Tibial artery (tissue), 4 donors: ENCODE data around the gene NCKAP5.
A peak's percentile ranks its signal among the peaks of the same experiment; 100 is the strongest.

ENCODE experiments used
- DNase-seq, 2 donors: peaks; one replicate each; pipeline ENCODE4 v3.0.0-alpha.2; 2019
- H3K27ac ChIP-seq, 2 donors: fragments of 200-600 bp; sonication (generic) in 1 of 2; 1 replicate in 1 of 2; 2 replicates in 1 of 2; pipeline ENCODE4 v1.5.1; 2018 to 2019; ENCODE audit warnings: mild to moderate bottlenecking in 1 of 2
- H3K27me3 ChIP-seq, 2 donors: fragments of 200-600 bp; sonication (generic) in 1 of 2; one replicate each; pipeline versions ENCODE4 v1.5.1 to v1.6.0; 2016 to 2019
- H3K36me3 ChIP-seq, 3 donors: fragments of 200-600 bp; sonication (generic) in 2 of 3; one replicate each; pipeline ENCODE4 v1.5.1; 2016 to 2019; ENCODE audit warnings: mild to moderate bottlenecking in 2 of 3
- H3K4me1 ChIP-seq, 4 donors: fragments of 200-600 bp; sonication (generic) in 2 of 4; 1 replicate in 3 of 4; 2 replicates in 1 of 4; pipeline ENCODE4 v1.5.1; 2016 to 2019
- H3K4me3 ChIP-seq, 2 donors: fragments of 200-600 bp; sonication (generic) in 1 of 2; 1 replicate in 1 of 2; 2 replicates in 1 of 2; pipeline ENCODE4 v1.5.1; 2018 to 2019; ENCODE audit warnings: mild to moderate bottlenecking in 2 of 2
- H3K9me3 ChIP-seq, 3 donors: fragments of 200-600 bp; sonication (generic) in 1 of 3; one replicate each; pipeline ENCODE4 v1.5.1; 2016 to 2019
- intact Hi-C: fragments of 100-400 bp; cut with DNase I; formaldehyde crosslinking; loops from one replicate; pipeline ENCODE4 v1.15.0; 2023; ENCODE audit warnings: low total_unique reads
- TF ChIP-seq, protein P1 (sequence below), 2 experiments: fragments of 200-600 bp in 1 of 2; fragments of 450-650 bp in 1 of 2; IDR thresholded peaks; one replicate each; pipeline ENCODE4 v1.5.1; 2017 to 2019; ENCODE audit warnings: antibody characterized with exemption in 2 of 2, mild to moderate bottlenecking in 1 of 2, moderate library complexity in 1 of 2

Gene NCKAP5

DNA sequence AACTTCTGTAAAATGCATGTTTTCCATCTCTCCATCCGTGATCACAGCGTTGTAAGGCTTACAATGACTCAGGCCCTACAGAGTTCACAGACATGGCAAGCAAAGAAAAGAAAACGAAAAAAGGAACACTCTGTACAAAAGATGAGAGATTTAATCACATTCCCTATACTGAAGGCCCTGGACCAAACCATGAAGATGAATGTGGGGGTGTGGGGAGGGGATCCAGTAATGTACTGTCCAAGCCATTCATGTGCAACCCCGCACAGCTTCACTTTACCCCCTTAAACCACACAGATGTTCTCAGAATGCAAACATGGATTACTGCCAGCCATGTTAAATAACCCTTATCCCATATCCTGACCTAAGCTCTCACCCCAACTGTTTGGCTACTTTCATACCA, 391.1 kb downstream of the NCKAP5 start:
- intact Hi-C loops = no loop called here
- no peak overlapping the region for H3K4me3 ChIP-seq
- TF ChIP-seq, protein P1, sequence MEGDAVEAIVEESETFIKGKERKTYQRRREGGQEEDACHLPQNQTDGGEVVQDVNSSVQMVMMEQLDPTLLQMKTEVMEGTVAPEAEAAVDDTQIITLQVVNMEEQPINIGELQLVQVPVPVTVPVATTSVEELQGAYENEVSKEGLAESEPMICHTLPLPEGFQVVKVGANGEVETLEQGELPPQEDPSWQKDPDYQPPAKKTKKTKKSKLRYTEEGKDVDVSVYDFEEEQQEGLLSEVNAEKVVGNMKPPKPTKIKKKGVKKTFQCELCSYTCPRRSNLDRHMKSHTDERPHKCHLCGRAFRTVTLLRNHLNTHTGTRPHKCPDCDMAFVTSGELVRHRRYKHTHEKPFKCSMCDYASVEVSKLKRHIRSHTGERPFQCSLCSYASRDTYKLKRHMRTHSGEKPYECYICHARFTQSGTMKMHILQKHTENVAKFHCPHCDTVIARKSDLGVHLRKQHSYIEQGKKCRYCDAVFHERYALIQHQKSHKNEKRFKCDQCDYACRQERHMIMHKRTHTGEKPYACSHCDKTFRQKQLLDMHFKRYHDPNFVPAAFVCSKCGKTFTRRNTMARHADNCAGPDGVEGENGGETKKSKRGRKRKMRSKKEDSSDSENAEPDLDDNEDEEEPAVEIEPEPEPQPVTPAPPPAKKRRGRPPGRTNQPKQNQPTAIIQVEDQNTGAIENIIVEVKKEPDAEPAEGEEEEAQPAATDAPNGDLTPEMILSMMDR (IDR thresholded peaks at IDR 0.05) = no peak

DNA sequence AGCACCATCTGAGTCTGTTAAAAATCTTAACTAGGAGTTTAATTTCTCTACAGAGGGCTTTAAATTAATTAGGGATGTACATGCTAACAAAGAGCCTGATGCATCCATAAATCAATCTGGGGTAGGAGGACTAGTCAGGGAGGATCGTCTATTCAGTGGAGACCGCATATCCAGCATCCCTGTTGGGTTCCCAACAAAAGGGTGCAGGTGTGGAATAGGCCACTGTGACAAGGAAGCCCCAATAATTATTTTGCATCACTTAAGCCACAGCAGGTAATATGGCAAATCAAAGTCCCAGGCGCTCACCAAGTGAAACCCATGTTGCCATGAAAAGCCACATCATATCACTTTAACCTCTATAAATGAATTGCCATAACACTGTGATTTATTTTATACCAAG, 392.3 kb downstream of the NCKAP5 start:
- Histone ChIP-seq H3K27me3 (peaks cover 0 to 5% of the 10 kb centered on the region in 2 donors), H3K36me3 (no peaks in the 10 kb centered on the region), H3K27ac (no peak overlapping the region), H3K9me3 (no peaks in the 10 kb centered on the region), H3K4me1 (no peaks in the 10 kb centered on the region), H3K4me3 (no peak overlapping the region)
- intact Hi-C loops = no loop called here
- TF ChIP-seq, protein P1 (IDR thresholded peaks at IDR 0.05) = no peak
- no peak for DNase-seq

More for the DNA sequence above, 391.1 kb downstream of the NCKAP5 start:
- H3K4me1 ChIP-seq = no peaks in the 10 kb centered on the region
- H3K27me3 ChIP-seq = peaks cover 0 to 5% of the 10 kb centered on the region in 2 donors
- no peaks in the 10 kb centered on the region for H3K9me3 ChIP-seq
- no peaks in the 10 kb centered on the region for H3K36me3 ChIP-seq
- H3K27ac ChIP-seq = no peak overlapping the region
- DNase-seq = no peak

DNA sequence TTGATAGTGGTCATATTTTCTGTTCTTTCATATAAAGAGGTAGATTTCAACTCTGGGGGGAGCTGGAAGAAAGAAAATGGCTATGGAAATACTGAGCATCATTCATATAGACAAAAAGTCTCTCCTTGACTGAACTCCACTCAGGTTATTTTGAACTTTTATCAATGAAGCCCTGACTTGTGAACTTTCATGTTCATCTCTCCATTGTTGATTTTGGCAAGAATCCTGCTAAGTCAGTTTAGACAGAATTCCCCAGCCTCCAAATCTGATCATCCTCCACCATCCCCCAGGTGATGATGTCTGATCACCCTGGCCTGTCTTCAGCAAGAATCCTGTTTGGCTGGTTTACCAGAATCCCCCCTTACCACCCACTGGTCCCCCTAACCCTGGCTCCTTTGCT, 395.0 kb downstream of the NCKAP5 start:
- Histone ChIP-seq H3K4me1 (no peaks in the 10 kb centered on the region), H3K36me3 (no peaks in the 10 kb centered on the region), H3K4me3 (no peak overlapping the region), H3K27me3 (peaks cover 0 to 5% of the 10 kb centered on the region in 2 donors), H3K27ac (no peak overlapping the region), H3K9me3 (no peaks in the 10 kb centered on the region)
- DNase-seq = no peak
- TF ChIP-seq, protein P1 (IDR thresholded peaks at IDR 0.05) = no peak
- intact Hi-C loops = no loop called here

DNA sequence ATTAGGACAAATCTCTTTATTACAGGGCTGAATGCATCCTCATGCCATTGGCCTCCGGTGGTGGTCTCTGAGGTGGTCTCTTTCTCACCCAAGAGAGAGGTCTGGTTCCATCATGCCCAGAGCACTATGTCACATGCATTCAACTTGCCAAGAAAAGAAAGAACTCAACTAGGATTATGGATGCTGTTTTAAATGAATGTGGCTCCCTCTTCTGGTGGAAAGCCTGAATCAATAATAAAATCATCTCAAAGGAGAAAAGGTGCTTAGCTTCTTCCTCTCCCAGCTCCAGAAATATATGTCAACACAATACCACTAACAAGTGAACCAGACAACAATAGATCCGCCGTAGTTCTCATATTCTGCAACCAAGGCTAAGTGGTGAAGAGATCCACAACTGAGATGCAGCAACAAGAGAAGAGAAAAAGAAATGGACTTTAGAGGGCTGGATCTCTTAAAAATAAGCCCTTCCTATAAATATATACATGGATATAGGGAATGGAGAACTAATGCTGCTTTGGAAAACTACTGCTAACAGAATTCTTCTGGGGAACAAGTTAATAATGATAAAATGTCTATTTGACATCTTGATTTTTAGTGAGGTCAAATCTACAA, 396.8 kb downstream of the NCKAP5 start:
- no peak overlapping the region for H3K4me3 ChIP-seq
- H3K36me3 ChIP-seq = no peaks in the 10 kb centered on the region
- TF ChIP-seq, protein P1 (IDR thresholded peaks at IDR 0.05) = peak; percentile 26 to 36
- DNase-seq = no peak
- no peaks in the 10 kb centered on the region for H3K4me1 ChIP-seq
- intact Hi-C loops = no loop called here
- no peak overlapping the region for H3K27ac ChIP-seq
- no peaks in the 10 kb centered on the region for H3K9me3 ChIP-seq
- no peaks in the 10 kb centered on the region for H3K27me3 ChIP-seq

DNA sequence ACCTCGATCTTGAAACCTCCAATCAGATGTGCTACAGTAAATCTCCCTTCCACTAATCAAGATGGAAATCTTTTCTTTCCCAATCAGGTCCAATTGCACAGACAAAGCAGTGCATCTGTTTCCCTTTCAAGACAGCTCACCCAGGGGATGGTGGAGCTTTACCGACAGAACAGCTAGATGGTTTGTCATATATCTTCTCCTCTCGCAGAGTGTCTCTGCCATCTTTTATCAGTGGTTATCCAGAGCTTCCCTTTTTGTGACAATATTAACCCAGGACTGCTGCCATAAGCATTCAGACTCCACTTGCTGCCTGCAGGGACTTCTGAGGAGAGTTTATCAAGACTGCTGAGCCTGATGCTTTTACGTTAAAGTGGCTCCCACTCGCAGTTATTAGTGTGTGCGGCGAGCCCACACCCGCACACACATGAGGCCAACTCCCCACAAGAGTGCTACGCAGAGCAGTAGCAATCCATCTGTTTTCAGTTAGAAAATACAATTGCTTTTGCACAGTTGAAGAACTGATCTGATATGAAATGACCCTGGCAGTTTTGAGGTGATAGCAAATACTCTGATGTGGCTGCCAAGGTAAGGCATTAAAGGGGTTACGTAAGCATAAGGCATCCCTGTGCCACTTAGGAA, 398.9 kb downstream of the NCKAP5 start:
- TF ChIP-seq, protein P1 (IDR thresholded peaks at IDR 0.05) = no peak
- intact Hi-C loops = no loop called here
- Histone ChIP-seq H3K4me1 (no peaks in the 10 kb centered on the region), H3K27me3 (no peaks in the 10 kb centered on the region), H3K9me3 (no peaks in the 10 kb centered on the region), H3K4me3 (no peak overlapping the region), H3K36me3 (no peaks in the 10 kb centered on the region), H3K27ac (no peak overlapping the region)
- DNase-seq = no peak
